AG04449 (cell line): ENCODE results near the gene MYO18B.

Experiments
- CTCF ChIA-PET: fragments of 350-600 bp; formaldehyde crosslinking; extraction: SDS; loops from one replicate; lab custom pipeline; 2021; ENCODE audit warnings: antibody characterized with exemption; lab: Yijun Ruan, JAX
- POLR2A ChIA-PET: fragments of 400-600, 350-600 bp; formaldehyde crosslinking; extraction: SDS; loops from one replicate; lab custom pipeline; 2020; ENCODE audit warnings: antibody characterized with exemption, inconsistent platforms; lab: Yijun Ruan, JAX
- DNase-seq: peaks from one replicate; pipeline ENCODE4 v3.0.0-alpha.2; 2010; ENCODE audit warnings: low read depth, low spot score
- H3K4me3 ChIP-seq: 2 replicates; pipeline ENCODE4 v1.5.1; 2011; ENCODE audit warnings: low read depth, mild to moderate bottlenecking, control low read depth, low read length
- CTCF ChIP-seq: IDR thresholded peaks from one replicate; pipeline ENCODE4 v1.5.1; 2011; ENCODE audit warnings: mild to moderate bottlenecking, moderate library complexity, low read length, control low read depth, inconsistent platforms; ENCODE audit not compliant: insufficient read depth; ENCODE audit errors: missing control alignments

The MYO18B gene

DNA sequence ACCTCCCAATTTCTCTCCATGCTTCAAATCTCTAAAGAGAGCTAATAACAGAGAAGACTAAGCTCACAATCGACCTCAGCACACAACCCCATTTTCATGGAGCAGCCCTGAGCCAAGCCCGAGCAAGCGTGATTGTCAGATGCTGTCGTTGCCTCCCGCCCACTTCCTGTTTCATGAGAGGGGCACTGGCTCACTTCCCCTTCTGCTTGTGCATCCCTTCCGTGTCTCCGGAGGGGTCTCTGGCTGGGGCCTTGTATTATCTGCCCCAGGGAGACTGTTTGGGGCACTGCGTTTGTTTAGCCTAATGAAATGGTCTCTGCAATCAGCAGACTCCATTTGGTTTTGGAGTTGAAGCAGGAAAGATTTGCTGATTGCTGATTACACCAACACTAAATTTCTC lies 246.0 kb downstream of the MYO18B start:
- ChIA-PET POLR2A (no interaction called here), CTCF (no interaction called here)
- H3K4me3 ChIP-seq = no peak overlapping the region
- no peak for TF ChIP-seq CTCF
- DNase-seq = no peak

GRCh38 chr22:25990940-25991339 lies 249.0 kb downstream of the MYO18B start:
- CTCF ChIA-PET = no interaction called here
- no peak overlapping the region for H3K4me3 ChIP-seq
- DNase-seq = no peak
- TF ChIP-seq CTCF = no peak
- POLR2A ChIA-PET = no interaction called here

GRCh38 chr22:25992331-25992730 lies 250.3 kb downstream of the MYO18B start:
- H3K4me3 ChIP-seq = no peak overlapping the region
- ChIA-PET CTCF (no interaction called here), POLR2A (no interaction called here)
- DNase-seq = no peak
- TF ChIP-seq CTCF = no peak

- CTCF ChIA-PET = no interaction called here
- POLR2A ChIA-PET = no interaction called here
Measured at GRCh38 chr22:25996669-25997068, 254.7 kb downstream of the MYO18B start.

GRCh38 chr22:25997886-25998775 lies 256.1 kb downstream of the MYO18B start:
- POLR2A ChIA-PET = no interaction called here
- H3K4me3 ChIP-seq = no peak overlapping the region
- no peak for TF ChIP-seq CTCF
- DNase-seq = no peak
- CTCF ChIA-PET = no interaction called here

More at GRCh38 chr22:25996669-25997068, 254.7 kb downstream of the MYO18B start:
- DNase-seq = no peak
- no peak for TF ChIP-seq CTCF
- no peak overlapping the region for H3K4me3 ChIP-seq

DNA sequence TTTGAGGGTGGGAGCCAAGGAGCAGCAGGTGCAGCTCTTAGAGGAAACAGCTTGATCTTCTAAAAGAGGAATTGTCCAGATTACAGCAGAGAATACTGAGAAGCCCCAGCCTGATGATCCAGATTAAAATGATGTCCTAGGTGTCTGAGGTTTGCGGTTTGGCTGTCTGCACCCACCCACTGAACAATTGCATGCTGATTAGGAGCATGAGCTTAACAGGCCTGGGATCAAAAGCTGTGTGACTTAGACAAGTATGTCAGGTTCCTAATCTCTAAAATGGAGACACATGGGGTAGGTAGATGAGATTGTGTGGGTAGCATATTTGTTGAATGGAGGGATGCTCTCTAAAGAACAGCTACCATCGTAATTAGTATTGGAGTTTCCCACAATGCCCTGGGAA lies 260.5 kb downstream of the MYO18B start:
- no peak overlapping the region for H3K4me3 ChIP-seq
- no peak for DNase-seq
- CTCF ChIA-PET = no interaction called here
- POLR2A ChIA-PET = no interaction called here
- no peak for TF ChIP-seq CTCF
